ENCODE data around the gene CLIC1.

CLIC1 gene

GRCh38 chr6:31737991-31738979, 2.0 kb upstream of the CLIC1 start:
- no peak for FAIRE-seq

GRCh38 chr6:31737315-31737990, 1.1 kb upstream of the CLIC1 start:
- no peak for FAIRE-seq

GRCh38 chr6:31736768-31737314, 511 bp upstream of the CLIC1 start:
- no peak for FAIRE-seq

DNA sequence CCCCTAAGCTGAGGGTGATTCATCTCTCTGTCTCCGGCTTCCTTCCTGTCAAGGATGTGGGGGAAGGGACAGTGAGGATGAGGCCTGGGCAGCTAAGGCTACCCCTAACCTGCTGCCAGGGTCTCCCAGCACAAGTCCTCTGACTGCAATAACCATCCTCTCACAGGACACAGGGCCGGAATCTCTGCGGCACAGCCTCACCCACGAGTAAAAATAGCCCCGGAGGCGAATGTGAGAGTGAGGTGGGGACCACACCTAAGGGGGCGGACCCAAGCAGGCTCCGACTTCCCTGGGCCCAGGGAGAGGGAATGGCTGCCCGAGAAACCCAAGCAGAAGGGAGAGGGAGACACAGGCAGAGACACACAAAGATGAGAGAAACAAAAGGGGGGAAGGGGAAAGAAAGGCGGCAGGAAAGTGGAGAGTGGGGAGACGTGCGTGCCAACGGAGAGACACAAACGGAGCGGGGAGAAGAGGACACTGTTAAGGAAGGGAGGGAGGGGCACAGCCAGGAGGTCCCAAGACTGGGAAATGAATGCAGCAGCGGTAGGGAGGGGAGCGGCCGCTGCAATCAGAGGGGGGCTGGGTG, 1.4 kb downstream of the CLIC1 start:
- no peak for FAIRE-seq

DNA sequence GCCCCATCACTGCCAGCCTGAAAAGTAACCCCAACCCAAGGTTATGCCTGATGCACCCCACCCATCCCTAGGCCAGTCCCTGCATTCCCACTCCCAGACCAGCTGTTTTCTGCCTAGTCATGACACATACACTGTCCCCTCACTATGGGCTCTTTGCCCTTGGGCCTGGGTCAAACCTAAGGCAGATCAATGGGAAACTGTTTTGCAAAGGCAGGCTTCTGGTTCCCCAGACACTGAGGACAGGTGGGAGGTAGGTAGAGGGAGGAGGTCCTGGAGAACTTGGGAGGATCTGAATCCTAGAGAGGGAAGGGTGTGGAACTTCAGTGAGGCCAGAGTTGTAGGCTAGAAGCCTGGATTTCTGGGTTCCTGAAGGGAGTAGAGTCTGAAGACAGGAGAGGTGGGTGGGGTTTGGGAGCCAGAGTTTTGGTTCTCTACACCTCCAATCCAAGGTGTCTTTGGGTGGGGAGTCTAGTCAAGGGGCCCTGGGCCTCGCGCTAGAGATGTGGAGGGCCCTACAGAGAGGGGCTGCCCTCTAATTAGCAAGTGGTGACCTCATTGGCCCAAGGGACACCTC, 2.0 kb downstream of the CLIC1 start:
- FAIRE-seq = no peak

DNA sequence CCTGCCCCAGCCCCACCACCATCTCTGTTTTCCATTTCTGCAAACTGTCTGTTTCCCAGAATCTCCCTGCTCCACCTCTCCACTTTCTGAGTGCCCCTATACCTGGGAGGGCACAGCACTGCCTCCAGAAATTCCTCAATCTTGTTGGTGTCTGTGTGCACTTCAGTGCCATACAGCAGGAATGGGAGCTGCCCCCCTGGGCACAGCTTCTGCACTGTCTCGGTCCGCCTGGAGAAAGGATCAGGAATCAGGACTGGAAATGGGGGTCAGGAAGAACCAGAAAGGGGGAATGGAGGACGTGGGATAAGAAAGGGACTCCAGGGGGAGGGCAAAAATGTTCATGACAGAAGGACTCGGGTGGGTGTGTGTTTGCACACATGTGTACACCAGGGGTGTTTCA, 2.6 kb downstream of the CLIC1 start:
- FAIRE-seq = no peak

DNA sequence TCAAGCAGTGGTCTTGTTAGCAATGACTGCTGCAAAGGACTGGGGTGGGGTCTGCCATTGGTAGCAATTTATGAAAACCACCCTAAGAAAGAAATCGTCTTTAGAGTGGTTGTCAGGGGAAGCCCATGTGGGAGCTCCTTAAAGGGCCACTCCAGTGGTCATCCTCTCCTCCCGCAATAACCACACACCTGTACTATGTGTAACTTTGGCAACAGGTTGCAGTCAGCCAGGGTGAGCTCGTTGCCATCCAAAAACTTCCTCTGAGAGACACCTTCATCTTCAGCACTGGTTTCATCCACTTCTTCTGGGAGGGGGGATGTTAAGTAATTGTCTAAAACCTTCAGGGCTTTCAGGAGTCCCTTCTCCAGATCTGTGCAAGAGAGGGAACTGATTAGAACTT, 4.3 kb downstream of the CLIC1 start:
- no peak for FAIRE-seq

DNA sequence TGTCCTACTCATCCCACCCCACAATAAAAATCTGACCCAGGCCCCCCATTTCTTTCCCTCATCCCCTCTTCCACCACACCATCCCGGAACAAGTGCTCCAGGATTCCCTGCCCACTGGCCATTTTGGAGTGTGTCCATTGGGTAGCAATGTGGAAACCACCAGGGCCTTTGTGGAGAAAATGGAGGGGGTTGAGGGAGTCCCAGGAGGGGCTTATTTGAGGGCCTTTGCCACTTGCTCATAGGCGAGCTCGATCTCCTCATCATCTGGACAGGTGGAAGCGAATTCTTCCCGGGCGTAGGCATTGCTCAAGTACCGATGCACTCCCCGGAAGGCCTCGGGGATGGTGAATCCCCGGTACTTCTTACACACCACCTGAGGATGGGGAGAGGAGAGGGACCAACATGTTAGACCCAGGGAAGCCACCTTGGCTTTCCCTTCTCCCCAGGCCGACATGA, 5.7 kb downstream of the CLIC1 start:
- FAIRE-seq = no peak

GRCh38 chr6:31729979-31730630, 6.2 kb downstream of the CLIC1 start:
- no peak for FAIRE-seq

GRCh38 chr6:31729515-31729978, 6.8 kb downstream of the CLIC1 start:
- FAIRE-seq = no peak

DNA sequence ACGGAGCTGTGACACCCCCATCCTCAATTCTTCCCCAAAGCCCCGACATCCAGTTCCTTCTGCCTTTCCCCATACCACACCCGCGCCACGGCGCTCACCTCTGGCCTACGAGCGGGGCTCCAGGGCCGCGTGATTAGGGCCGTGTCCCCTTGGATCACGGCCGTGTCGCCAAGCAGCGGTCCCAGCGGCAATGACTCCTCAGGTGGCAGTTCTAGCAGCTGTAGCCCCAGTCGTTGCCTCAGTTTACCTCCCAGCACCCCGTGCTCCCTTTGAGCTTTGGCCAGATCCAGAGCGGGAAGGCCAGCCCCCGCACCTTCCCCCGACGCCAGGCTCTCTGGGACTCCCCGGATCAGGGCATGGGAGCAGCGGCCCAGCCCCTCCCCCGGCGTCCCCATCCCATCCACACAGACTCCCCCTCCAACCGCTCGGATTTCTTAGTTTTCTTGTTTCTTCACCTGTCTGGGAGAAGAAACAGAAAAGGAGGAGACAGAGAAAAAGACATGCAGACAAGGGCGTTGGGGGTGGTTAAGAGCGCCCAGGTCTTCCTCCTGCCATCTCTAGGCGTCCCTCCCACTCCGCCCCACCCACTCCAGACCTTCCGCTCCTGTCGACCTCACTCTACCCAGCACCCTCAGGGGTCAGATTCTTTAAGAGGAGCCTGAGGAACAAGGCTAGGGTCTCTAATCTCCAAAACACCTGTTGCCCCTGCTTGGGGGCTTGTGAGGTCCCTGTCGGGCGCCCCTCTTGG, 7.4 kb downstream of the CLIC1 start, which contains the start of gene DDAH2:
Gene DDAH2, minus strand, starts transcription at position 533 of the 748 bp plus-strand sequence. Its CDS starts 138 bp downstream, at position 395.
- no peak for FAIRE-seq

- FAIRE-seq = no peak
Observed at GRCh38 chr6:31727717-31728671, 8.3 kb downstream of the CLIC1 start.

- no peak for FAIRE-seq
Observed at GRCh38 chr6:31727034-31727716, 9.2 kb downstream of the CLIC1 start.

GRCh38 chr6:31725502-31726350, 10.6 kb downstream of the CLIC1 start:
- FAIRE-seq = no peak

- no peak for FAIRE-seq
Observed at GRCh38 chr6:31723980-31724691, 12.2 kb downstream of the CLIC1 start.

GRCh38 chr6:31723245-31723979, 12.9 kb downstream of the CLIC1 start, which contains the start of gene MPIG6B:
Gene MPIG6B (plus strand): TSS chr6:31723373. CDS start chr6:31723384, 11 bp downstream.
- no peak for FAIRE-seq

DNA sequence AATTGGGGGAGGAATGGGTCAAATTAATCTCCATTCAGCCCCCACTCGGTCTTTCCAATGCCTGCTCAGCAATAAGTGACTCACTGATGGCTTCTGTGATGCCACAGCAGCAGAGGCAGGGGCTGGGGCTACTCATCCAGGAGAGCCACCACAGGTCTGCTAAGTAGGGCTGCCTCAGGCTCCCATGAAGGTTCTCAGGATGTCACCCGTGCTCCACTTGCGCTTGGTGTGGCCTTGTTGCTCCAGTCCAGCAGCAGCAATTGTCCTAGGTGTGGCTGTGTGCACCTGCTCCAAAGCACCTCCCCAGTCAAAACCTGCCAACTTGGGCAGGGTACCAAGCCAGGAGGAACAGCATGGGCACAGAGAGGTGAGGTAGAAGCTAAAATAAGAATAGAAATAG, 14.2 kb downstream of the CLIC1 start:
- FAIRE-seq = no peak

Measured in colon (tissue), 2 donors.